Mesendoderm (in vitro differentiated cells): ENCODE results near the gene NLRP7.

ENCODE experiments used
- DNase-seq: peaks from one replicate; pipeline ENCODE4 v3.0.0; 2013
- H2AK5ac ChIP-seq: 2 replicates; pipeline ENCODE4 v1.6.1; 2013; ENCODE audit warnings: low read length, inconsistent platforms
- H2BK120ac ChIP-seq: 2 replicates; pipeline ENCODE4 v1.6.1; 2013; ENCODE audit warnings: low read depth, mild to moderate bottlenecking, low read length, moderate library complexity, mixed read lengths
- H2BK15ac ChIP-seq: replicated peaks from 2 replicates; pipeline ENCODE4 v1.6.1; 2013; ENCODE audit warnings: low read depth, mild to moderate bottlenecking, moderate library complexity
- H2BK5ac ChIP-seq: 2 replicates; pipeline ENCODE4 v1.6.1; 2013; ENCODE audit warnings: low read length, inconsistent platforms
- H3K18ac ChIP-seq: 2 replicates; pipeline ENCODE4 v1.6.1; 2013; ENCODE audit warnings: mild to moderate bottlenecking, low read length, mixed read lengths
- H3K23ac ChIP-seq: one replicate; pipeline ENCODE4 v1.6.1; 2013; ENCODE audit warnings: low read length
- H3K27ac ChIP-seq: 2 replicates; pipeline ENCODE4 v1.5.1; 2013; ENCODE audit warnings: low read depth, mild to moderate bottlenecking, inconsistent platforms, low read length, moderate library complexity
- H3K27me3 ChIP-seq: 2 replicates; pipeline ENCODE4 v1.6.1; 2013; ENCODE audit warnings: low read length, control low read depth, mild to moderate bottlenecking, inconsistent platforms; ENCODE audit not compliant: insufficient read depth, poor library complexity
- H3K36me3 ChIP-seq: 2 replicates; pipeline ENCODE4 v1.6.1; 2013; ENCODE audit warnings: low read length, inconsistent platforms; ENCODE audit not compliant: control insufficient read depth, insufficient read depth
- H3K4ac ChIP-seq: one replicate; pipeline ENCODE4 v1.6.1; 2013; ENCODE audit warnings: low read depth, mild to moderate bottlenecking, low read length, moderate library complexity
- H3K4me1 ChIP-seq: 2 replicates; pipeline ENCODE4 v1.6.1; 2013; ENCODE audit warnings: low read depth, low read length, inconsistent platforms; ENCODE audit not compliant: control insufficient read depth
- H3K4me2 ChIP-seq: 2 replicates; pipeline ENCODE4 v1.6.1; 2013; ENCODE audit warnings: low read length
- H3K4me3 ChIP-seq: 2 replicates; pipeline ENCODE4 v1.5.1; 2013; ENCODE audit warnings: mild to moderate bottlenecking, low read length
- H3K56ac ChIP-seq: one replicate; pipeline ENCODE4 v1.6.1; 2013; ENCODE audit warnings: low read length
- H3K79me1 ChIP-seq: 2 replicates; pipeline ENCODE4 v1.6.1; 2013; ENCODE audit warnings: low read length, inconsistent platforms
- H3K79me2 ChIP-seq: 2 replicates; pipeline ENCODE4 v1.6.1; 2013; ENCODE audit warnings: mild to moderate bottlenecking, low read length; ENCODE audit not compliant: control insufficient read depth, insufficient read depth
- H3K9ac ChIP-seq: 2 replicates; pipeline ENCODE4 v1.6.1; 2013; ENCODE audit warnings: low read length, inconsistent platforms
- H4K5ac ChIP-seq: one replicate; pipeline ENCODE4 v1.6.1; 2013; ENCODE audit warnings: low read length
- H4K8ac ChIP-seq: one replicate; pipeline ENCODE4 v1.6.1; 2013; ENCODE audit warnings: low read depth, mild to moderate bottlenecking, control low read depth, low read length, moderate library complexity
- WGBS: extraction: QIAGEN DNeasy Blood & Tissue Kit; methylation state at CpG from one replicate; pipeline ENCODE4 v1.1.7; 2013; ENCODE audit warnings: low lambda C conversion rate, missing lambda C conversion rate; ENCODE audit not compliant: insufficient coverage; ENCODE audit errors: extremely low coverage; 5-methylcytosine and 5-hydroxymethylcytosine counted together

Gene NLRP7

GRCh38 chr19:54882758-54883157 is 64.6 kb downstream of the NLRP7 start:
- Histone ChIP-seq H4K8ac (no peak overlapping the region), H4K5ac (no peak overlapping the region), H2AK5ac (no peak overlapping the region), H3K9ac (no peak overlapping the region), H3K4me2 (no peak overlapping the region), H3K18ac (no peak overlapping the region), H3K79me1 (no peaks in the 10 kb centered on the region), H3K23ac (no peak overlapping the region), H3K27me3 (no peaks in the 10 kb centered on the region), H2BK120ac (no peak overlapping the region), H3K79me2 (no peaks in the 10 kb centered on the region), H3K4ac (no peak overlapping the region), H3K27ac (no peak overlapping the region), H3K4me3 (no peak overlapping the region), H2BK15ac (no peak overlapping the region), H3K36me3 (no peaks in the 10 kb centered on the region), H3K4me1 (no peaks in the 10 kb centered on the region), H3K56ac (no peak overlapping the region), H2BK5ac (no peak overlapping the region)
- DNase-seq: peak; percentile 28
- no CpG with 5 or more reads among the region's 7 CpGs for WGBS

GRCh38 chr19:54881884-54882283 is 65.4 kb downstream of the NLRP7 start:
- Histone ChIP-seq H3K4me3 (no peak overlapping the region), H3K18ac (peak overlapping the region; percentile 51), H3K27ac (no peak overlapping the region), H2BK15ac (peak overlapping the region; percentile 9), H3K4me1 (no peaks in the 10 kb centered on the region), H3K4ac (no peak overlapping the region), H3K36me3 (no peaks in the 10 kb centered on the region), H4K5ac (no peak overlapping the region), H3K27me3 (no peaks in the 10 kb centered on the region), H4K8ac (no peak overlapping the region), H3K9ac (no peak overlapping the region), H3K4me2 (no peak overlapping the region), H3K23ac (no peak overlapping the region), H2AK5ac (no peak overlapping the region), H2BK120ac (no peak overlapping the region), H2BK5ac (no peak overlapping the region), H3K79me1 (no peaks in the 10 kb centered on the region), H3K56ac (no peak overlapping the region), H3K79me2 (no peaks in the 10 kb centered on the region)
- DNase-seq: no peak
- no CpG with 5 or more reads among the region's 6 CpGs for WGBS

DNA sequence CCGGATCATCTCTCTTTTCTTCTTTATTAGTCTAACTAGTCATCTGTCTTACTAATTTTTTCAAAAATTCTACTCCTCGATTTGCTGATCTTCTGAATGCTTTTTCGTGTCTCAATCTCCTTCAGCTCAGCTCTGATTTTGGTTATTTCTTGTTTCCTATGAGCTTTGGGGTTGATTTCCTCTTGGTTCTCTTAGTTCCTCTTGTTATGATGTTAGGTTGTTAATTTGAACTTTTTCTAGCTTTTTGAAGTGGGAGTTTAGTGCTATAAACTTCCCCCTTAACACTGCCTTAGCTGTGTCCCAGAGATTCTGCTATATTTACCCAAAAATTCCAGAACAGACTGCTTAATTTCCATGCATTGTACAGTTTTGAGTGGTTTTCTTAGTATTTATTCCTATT is 69.9 kb downstream of the NLRP7 start:
- no peaks in the 10 kb centered on the region for H3K4me1 ChIP-seq
- H3K79me1 ChIP-seq: no peaks in the 10 kb centered on the region
- no peak overlapping the region for H3K23ac ChIP-seq
- H4K8ac ChIP-seq: no peak overlapping the region
- H3K18ac ChIP-seq: no peak overlapping the region
- H2BK5ac ChIP-seq: no peak overlapping the region
- no peak overlapping the region for H3K56ac ChIP-seq
- H3K36me3 ChIP-seq: no peaks in the 10 kb centered on the region
- no peak overlapping the region for H2BK15ac ChIP-seq
- H3K27ac ChIP-seq: no peak overlapping the region
- no peak for DNase-seq
- H3K27me3 ChIP-seq: no peaks in the 10 kb centered on the region
- H2BK120ac ChIP-seq: no peak overlapping the region
- no peak overlapping the region for H3K4ac ChIP-seq
- H3K4me3 ChIP-seq: no peak overlapping the region
- H3K9ac ChIP-seq: no peak overlapping the region
- H2AK5ac ChIP-seq: no peak overlapping the region
- H3K4me2 ChIP-seq: no peak overlapping the region
- no peaks in the 10 kb centered on the region for H3K79me2 ChIP-seq
- no peak overlapping the region for H4K5ac ChIP-seq
- WGBS: no CpG with 5 or more reads among the region's 3 CpGs

DNA sequence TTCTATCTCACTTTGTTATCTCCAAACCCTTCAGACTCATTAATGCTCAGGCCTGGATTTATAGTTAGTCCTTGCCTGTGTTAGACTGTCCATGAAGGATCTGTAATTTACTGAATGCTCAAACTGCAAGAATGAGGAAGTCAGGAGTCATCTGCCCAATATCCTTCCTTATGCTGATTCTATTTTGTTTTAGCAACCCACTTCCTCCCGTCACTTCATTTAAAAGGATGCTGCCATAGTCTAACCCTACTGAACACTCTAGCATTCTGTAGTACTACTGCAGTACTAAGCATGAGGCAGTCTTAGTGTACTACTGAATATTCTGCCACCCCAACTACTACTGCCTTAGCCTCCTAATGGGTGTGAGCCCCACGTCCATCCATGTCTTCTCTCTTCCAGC is 71.8 kb downstream of the NLRP7 start:
- DNase-seq: no peak
- H3K9ac ChIP-seq: no peak overlapping the region
- no peak overlapping the region for H2BK5ac ChIP-seq
- H2AK5ac ChIP-seq: no peak overlapping the region
- H3K18ac ChIP-seq: no peak overlapping the region
- no peak overlapping the region for H2BK120ac ChIP-seq
- H3K56ac ChIP-seq: no peak overlapping the region
- no peaks in the 10 kb centered on the region for H3K79me2 ChIP-seq
- no peaks in the 10 kb centered on the region for H3K27me3 ChIP-seq
- no peak overlapping the region for H3K4me2 ChIP-seq
- H3K79me1 ChIP-seq: no peaks in the 10 kb centered on the region
- H3K4ac ChIP-seq: no peak overlapping the region
- no peak overlapping the region for H3K4me3 ChIP-seq
- H3K27ac ChIP-seq: no peak overlapping the region
- no peak overlapping the region for H3K23ac ChIP-seq
- H4K5ac ChIP-seq: no peak overlapping the region
- no peak overlapping the region for H4K8ac ChIP-seq
- no CpG with 5 or more reads among the region's 2 CpGs for WGBS
- no peak overlapping the region for H2BK15ac ChIP-seq
- H3K4me1 ChIP-seq: no peaks in the 10 kb centered on the region
- no peaks in the 10 kb centered on the region for H3K36me3 ChIP-seq

DNA sequence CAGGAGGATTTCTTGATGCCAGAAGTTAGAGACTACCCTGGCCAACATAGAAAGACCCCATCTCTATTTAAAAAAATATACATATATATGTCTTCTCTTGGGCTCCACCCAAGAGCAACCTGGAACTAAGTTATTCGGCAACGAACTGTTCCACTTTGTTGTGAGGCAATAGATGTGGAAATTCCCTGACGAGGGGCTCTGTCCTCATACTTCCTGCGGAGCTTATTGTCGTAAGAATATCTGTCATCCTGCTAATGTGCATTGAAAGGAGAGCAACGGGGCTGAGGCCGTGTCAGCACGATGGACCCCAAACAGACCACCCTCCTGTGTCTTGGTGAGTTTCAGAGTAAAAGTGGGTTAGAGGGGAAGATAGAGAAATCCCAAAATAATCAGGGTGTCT is 73.3 kb downstream of the NLRP7 start, which contains the start of gene FCAR:
Gene FCAR (plus strand): TSS at position 246 of the 400 bp plus-strand sequence. CDS start 55 bp downstream, at position 301.
- Histone ChIP-seq H3K79me2 (no peaks in the 10 kb centered on the region), H3K4ac (no peak within 1 kb of the TSS), H3K4me3 (no peak within 1 kb of the TSS), H3K23ac (no peak within 1 kb of the TSS), H4K8ac (no peak within 1 kb of the TSS), H2AK5ac (no peak within 1 kb of the TSS), H3K27ac (no peak within 1 kb of the TSS), H3K56ac (no peak within 1 kb of the TSS), H2BK15ac (no peak within 1 kb of the TSS), H3K27me3 (no peaks in the 10 kb centered on the region), H2BK5ac (no peak within 1 kb of the TSS), H3K9ac (no peak within 1 kb of the TSS), H3K79me1 (no peaks in the 10 kb centered on the region), H4K5ac (no peak within 1 kb of the TSS), H3K4me2 (no peak within 1 kb of the TSS), H3K18ac (no peak within 1 kb of the TSS), H3K36me3 (no peaks in the 10 kb centered on the region), H2BK120ac (no peak within 1 kb of the TSS), H3K4me1 (no peaks in the 10 kb centered on the region)
- DNase-seq: no peak
- no CpG with 5 or more reads among the region's 8 CpGs for WGBS
